Breast epithelium (tissue), 4 donors: ENCODE data around the gene ZNF860. TPM values are rescaled to one million over a fixed set of nuclear protein-coding genes. Genes with fewer than 3 reads are reported as not detected.

Experiments used
- DNase-seq, 2 donors: peaks; one replicate each; pipeline ENCODE4 v3.0.0-alpha.2; 2019; ENCODE audit warnings: low spot score in 2 of 2
- H3K27ac ChIP-seq, 2 donors: fragments of 200-600 bp; sonication (generic) in 1 of 2; one replicate each; pipeline ENCODE4 v1.5.1; 2016 to 2019; ENCODE audit warnings: mild to moderate bottlenecking in 1 of 2
- H3K27me3 ChIP-seq, 2 donors: fragments of 200-600 bp; sonication (generic) in 1 of 2; one replicate each; pipeline versions ENCODE4 v1.5.1 to v1.6.0; 2017 to 2019; ENCODE audit warnings: control low read depth in 1 of 2, mild to moderate bottlenecking in 1 of 2
- H3K36me3 ChIP-seq: fragments of 200-600 bp; one replicate; pipeline ENCODE4 v1.5.1; 2019
- H3K4me1 ChIP-seq, 2 donors: fragments of 200-600 bp; sonication (generic); one replicate each; pipeline ENCODE4 v1.5.1; 2016 to 2019; ENCODE audit warnings: control low read depth in 1 of 2
- H3K4me3 ChIP-seq, 3 donors: fragments of 200-600 bp; sonication (generic); 1 replicate in 2 of 3; 2 replicates in 1 of 3; pipeline ENCODE4 v1.5.1; 2016 to 2019; ENCODE audit warnings: mild to moderate bottlenecking in 3 of 3, moderate library complexity in 2 of 3
- H3K9me3 ChIP-seq, 2 donors: fragments of 200-600 bp; sonication (generic) in 1 of 2; one replicate each; pipeline ENCODE4 v1.5.1; 2016 to 2019; ENCODE audit warnings: control low read depth in 1 of 2
- POLR2A ChIP-seq: fragments of 450-650 bp; IDR thresholded peaks from one replicate; pipeline ENCODE4 v1.6.1; 2016; ENCODE audit warnings: antibody characterized with exemption, mild to moderate bottlenecking, moderate library complexity
- POLR2AphosphoS5 ChIP-seq, 3 donors: sonication (generic); formaldehyde crosslinking; IDR thresholded peaks; one replicate each; pipeline ENCODE4 v1.6.1; 2017; ENCODE audit warnings: antibody characterized with exemption in 3 of 3
- intact Hi-C: fragments of 100-400 bp; cut with DNase I; formaldehyde crosslinking; loops from one replicate; pipeline ENCODE4 v1.15.1; 2023; ENCODE audit warnings: low total_unique reads
- total RNA-seq, 3 donors: library from RNA; depleted of rRNA; stranded (reverse); fragments of >200 nt; gene quantifications; one replicate each; pipeline ENCODE4 v1.1.0, GENCODE V29; 2016
- TF ChIP-seq, protein P1 (sequence below), 3 donors: fragments of 450-650 bp; IDR thresholded peaks; one replicate each; pipeline ENCODE4 v1.5.1; 2016 to 2017; ENCODE audit warnings: antibody characterized with exemption in 3 of 3, mild to moderate bottlenecking in 3 of 3, moderate library complexity in 3 of 3

Gene ZNF860
- total RNA-seq, 3 donors from 2014 or later, result 0.80 to 4.2 (median 3.3) TPM

DNA sequence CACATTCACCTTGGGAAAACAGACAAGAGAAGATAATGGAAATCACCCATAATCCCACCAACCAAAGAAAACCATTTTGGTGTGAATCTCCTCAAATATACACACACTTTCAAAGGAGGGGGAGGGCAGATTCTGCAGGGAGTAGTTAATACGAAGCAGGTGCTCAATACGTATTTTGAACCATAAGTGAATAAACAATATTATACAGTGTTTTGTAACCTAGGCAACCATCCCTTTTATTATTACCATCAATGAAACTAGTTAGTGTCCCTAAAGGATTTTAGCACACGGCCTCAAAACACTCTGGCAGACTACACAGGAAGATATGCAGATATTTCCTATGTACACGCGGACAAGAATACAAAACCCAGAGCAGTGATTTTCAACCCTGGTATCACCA is 6.6 kb upstream of the ZNF860 start:
- H3K36me3 ChIP-seq, result no peaks in the 10 kb centered on the region
- H3K4me3 ChIP-seq, result no peak overlapping the region
- no peaks in the 10 kb centered on the region for H3K27me3 ChIP-seq
- peaks cover 0 to 7% of the 10 kb centered on the region in 2 donors for H3K4me1 ChIP-seq
- H3K9me3 ChIP-seq, result no peaks in the 10 kb centered on the region
- intact Hi-C loops, result no loop called here
- TF ChIP-seq POLR2A (no peak), POLR2AphosphoS5 (IDR thresholded peaks at IDR 0.05) (no peak)
- TF ChIP-seq, protein P1, sequence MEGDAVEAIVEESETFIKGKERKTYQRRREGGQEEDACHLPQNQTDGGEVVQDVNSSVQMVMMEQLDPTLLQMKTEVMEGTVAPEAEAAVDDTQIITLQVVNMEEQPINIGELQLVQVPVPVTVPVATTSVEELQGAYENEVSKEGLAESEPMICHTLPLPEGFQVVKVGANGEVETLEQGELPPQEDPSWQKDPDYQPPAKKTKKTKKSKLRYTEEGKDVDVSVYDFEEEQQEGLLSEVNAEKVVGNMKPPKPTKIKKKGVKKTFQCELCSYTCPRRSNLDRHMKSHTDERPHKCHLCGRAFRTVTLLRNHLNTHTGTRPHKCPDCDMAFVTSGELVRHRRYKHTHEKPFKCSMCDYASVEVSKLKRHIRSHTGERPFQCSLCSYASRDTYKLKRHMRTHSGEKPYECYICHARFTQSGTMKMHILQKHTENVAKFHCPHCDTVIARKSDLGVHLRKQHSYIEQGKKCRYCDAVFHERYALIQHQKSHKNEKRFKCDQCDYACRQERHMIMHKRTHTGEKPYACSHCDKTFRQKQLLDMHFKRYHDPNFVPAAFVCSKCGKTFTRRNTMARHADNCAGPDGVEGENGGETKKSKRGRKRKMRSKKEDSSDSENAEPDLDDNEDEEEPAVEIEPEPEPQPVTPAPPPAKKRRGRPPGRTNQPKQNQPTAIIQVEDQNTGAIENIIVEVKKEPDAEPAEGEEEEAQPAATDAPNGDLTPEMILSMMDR (IDR thresholded peaks at IDR 0.05), result no peak
- no peak for DNase-seq
- no peak overlapping the region for H3K27ac ChIP-seq

DNA sequence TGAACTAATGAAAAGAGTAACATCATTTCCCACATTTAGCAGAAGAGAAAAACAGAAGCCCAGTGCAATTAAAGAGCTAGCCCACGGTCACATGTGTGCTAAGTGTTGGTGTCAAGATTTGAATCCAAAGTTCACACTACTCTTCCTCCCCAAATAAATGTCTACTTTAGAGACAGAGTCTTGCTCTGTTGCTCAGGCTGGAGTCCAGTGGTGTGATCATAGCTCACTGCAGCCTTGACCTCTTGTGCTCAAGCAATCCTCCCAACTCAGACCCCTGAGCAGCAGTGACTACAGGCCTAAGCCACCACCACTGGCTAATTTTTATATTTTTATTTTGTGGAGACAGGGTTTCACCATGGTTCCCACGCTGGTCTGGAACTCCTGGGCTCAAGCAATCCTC is 5.2 kb upstream of the ZNF860 start:
- Histone ChIP-seq H3K4me1 (peaks cover 0 to 7% of the 10 kb centered on the region in 2 donors), H3K27ac (no peak overlapping the region), H3K9me3 (no peaks in the 10 kb centered on the region), H3K36me3 (no peaks in the 10 kb centered on the region), H3K4me3 (no peak overlapping the region), H3K27me3 (no peaks in the 10 kb centered on the region)
- DNase-seq, result no peak
- TF ChIP-seq POLR2A (no peak), POLR2AphosphoS5 (IDR thresholded peaks at IDR 0.05) (no peak)
- TF ChIP-seq, protein P1 (IDR thresholded peaks at IDR 0.05), result no peak
- intact Hi-C loops, result no loop called here

DNA sequence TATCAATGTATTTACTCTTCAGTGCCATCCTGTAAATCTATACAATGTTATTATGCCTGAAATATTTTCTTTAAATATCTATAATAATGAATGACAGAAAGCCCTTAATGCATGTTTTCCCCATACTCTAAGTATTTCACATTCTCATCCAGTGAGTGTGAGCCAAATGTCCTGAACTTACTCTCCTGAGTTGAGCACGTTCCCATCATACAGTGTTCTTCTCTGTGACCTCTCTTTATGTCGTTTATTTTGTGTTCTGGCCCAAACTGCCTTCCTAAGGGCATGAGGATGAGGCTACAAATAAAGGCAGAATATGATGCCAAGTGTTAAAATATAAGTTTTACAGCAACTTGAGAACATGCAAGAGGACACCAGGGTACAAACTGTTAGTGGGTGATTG is 3.8 kb upstream of the ZNF860 start:
- intact Hi-C loops, result no loop called here
- peaks cover 0 to 7% of the 10 kb centered on the region in 2 donors for H3K4me1 ChIP-seq
- H3K27ac ChIP-seq, result no peak overlapping the region
- H3K4me3 ChIP-seq, result no peak overlapping the region
- no peaks in the 10 kb centered on the region for H3K36me3 ChIP-seq
- DNase-seq, result no peak
- TF ChIP-seq POLR2A, result no peak
- TF ChIP-seq, protein P1 (IDR thresholded peaks at IDR 0.05), result no peak
- TF ChIP-seq POLR2AphosphoS5 (IDR thresholded peaks at IDR 0.05), result no peak
- no peaks in the 10 kb centered on the region for H3K27me3 ChIP-seq
- no peaks in the 10 kb centered on the region for H3K9me3 ChIP-seq

DNA sequence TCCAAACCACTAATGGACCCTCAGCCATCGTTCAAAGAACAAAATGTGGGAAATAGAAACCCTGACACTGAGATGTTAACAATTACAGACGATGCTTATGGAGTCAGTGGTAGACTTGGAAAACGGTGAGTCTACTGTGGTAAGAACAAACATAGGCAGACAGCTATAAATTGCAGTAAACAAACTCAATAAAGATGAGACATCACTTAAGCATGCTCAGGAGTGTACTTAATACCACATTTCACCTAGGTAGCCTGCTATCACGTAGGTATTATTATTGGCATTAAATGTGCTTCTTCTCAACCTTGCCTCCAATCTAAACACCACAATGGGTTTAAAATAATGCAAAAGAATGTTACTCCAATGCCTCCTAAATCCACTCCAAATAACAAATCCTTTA is 3.0 kb upstream of the ZNF860 start:
- TF ChIP-seq POLR2AphosphoS5 (IDR thresholded peaks at IDR 0.05) (no peak), POLR2A (no peak)
- TF ChIP-seq, protein P1 (IDR thresholded peaks at IDR 0.05), result no peak
- intact Hi-C loops, result no loop called here
- Histone ChIP-seq H3K27ac (no peak overlapping the region), H3K4me3 (no peak overlapping the region), H3K27me3 (no peaks in the 10 kb centered on the region), H3K9me3 (no peaks in the 10 kb centered on the region), H3K36me3 (no peaks in the 10 kb centered on the region), H3K4me1 (peaks cover 0 to 7% of the 10 kb centered on the region in 2 donors)
- no peak for DNase-seq

DNA sequence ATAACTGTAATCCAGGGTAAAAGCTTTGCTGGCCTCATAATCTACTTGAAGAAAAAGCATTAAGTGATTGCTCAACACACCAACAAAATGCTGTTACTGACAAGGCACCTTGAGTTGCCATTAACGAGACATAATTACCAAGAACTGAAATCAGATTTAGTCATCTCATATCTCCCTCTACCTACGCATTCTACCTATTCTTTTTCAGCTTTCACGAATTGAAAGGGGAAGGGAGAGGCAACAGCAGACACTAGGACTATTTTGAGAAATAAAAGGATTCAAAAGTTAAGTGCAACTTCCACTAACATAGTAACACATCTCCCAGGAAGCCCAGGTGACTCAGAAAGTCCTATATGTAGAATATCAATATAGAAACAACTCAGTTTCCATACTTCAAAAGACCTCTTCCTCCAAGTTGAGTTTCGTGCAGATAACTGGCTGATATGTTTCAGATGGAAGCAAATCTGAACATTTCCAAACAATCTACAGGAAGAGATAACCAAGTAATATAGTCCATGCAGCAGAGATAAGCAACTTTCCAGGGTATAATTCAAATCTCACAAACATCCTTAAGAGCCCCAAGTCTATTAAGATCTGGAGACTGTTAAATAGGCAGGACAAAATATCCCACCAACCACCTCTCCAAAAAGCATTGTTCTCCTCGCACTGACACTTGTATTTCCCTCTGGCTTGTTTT is 2.4 kb upstream of the ZNF860 start:
- intact Hi-C loops, result no loop called here
- no peaks in the 10 kb centered on the region for H3K27me3 ChIP-seq
- no peaks in the 10 kb centered on the region for H3K36me3 ChIP-seq
- no peak overlapping the region for H3K27ac ChIP-seq
- peak overlapping the region in 2 of 3 donors; percentile 68 to 82 for H3K4me3 ChIP-seq
- peaks cover 0 to 7% of the 10 kb centered on the region in 2 donors for H3K4me1 ChIP-seq
- H3K9me3 ChIP-seq, result no peaks in the 10 kb centered on the region
- DNase-seq, result no peak
- TF ChIP-seq, protein P1 (IDR thresholded peaks at IDR 0.05), result no peak
- TF ChIP-seq POLR2A (no peak), POLR2AphosphoS5 (IDR thresholded peaks at IDR 0.05) (no peak)
